Measurements from ENCODE around the gene ASB9.

GRCh38 chrX:15207994-15208393, 61.9 kb downstream of the ASB9 start:
- TF ChIP-seq CTCF (IDR thresholded peaks at IDR 0.05): no peak
- TF ChIP-seq POLR2A (IDR thresholded peaks at IDR 0.05): no peak
